ENCODE measurements around the gene TTN.

The TTN gene

DNA sequence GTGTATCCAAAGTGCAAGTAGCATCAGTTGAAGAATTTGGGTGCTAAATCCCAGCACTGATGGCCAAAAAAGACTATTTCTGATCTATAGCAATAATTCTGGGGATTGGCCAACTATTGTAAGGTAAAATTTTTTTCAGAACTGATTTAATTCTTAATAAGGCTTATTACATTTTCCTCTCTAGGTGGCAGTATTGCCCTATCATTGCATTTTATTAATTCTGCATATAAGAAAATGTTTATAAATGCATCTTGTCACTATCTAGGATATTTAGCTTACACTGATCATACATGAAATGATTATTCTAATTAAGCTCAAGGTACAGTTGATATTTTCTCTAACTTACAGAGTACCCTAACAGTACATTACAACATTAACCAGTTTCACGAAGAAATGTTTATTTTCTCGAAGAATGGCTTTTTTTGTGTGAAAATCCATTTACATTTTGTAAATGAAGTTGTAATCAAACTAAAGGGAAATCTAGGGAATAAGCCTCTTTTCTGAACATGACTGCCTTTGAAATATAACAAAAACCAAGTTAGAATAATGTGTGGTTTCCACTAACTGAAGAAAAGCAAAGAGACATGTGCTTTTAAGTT lies 11.0 kb downstream of the TTN start:
- DNase-seq (ENCODE audit: low read depth, low spot score) = peak; percentile 6
- no peaks in the 10 kb centered on the region for H3K36me3 ChIP-seq (ENCODE audit: insufficient read depth, insufficient read length, low read length)
- TF ChIP-seq SUZ12 (IDR thresholded peaks at IDR 0.05; ENCODE audit: extremely low read depth, insufficient read depth, insufficient read length) = no peak
- TF ChIP-seq ZNF274 (IDR thresholded peaks at IDR 0.05; ENCODE audit: low read depth, low read length) = no peak
- TF ChIP-seq YY1 (IDR thresholded peaks at IDR 0.05; ENCODE audit: insufficient read depth, insufficient read length) = no peak
- no peaks in the 10 kb centered on the region for H3K27me3 ChIP-seq (ENCODE audit: insufficient read depth, insufficient read length)
- no peak overlapping the region for H3K9ac ChIP-seq (ENCODE audit: insufficient read length, low read depth)
- H3K9me3 ChIP-seq (ENCODE audit: insufficient read depth, low read length) = no peaks in the 10 kb centered on the region
- H3K4me3 ChIP-seq (ENCODE audit: insufficient read length, low read depth) = no peak overlapping the region
- H3K4me1 ChIP-seq (ENCODE audit: insufficient read depth, insufficient read length) = no peaks in the 10 kb centered on the region

DNA sequence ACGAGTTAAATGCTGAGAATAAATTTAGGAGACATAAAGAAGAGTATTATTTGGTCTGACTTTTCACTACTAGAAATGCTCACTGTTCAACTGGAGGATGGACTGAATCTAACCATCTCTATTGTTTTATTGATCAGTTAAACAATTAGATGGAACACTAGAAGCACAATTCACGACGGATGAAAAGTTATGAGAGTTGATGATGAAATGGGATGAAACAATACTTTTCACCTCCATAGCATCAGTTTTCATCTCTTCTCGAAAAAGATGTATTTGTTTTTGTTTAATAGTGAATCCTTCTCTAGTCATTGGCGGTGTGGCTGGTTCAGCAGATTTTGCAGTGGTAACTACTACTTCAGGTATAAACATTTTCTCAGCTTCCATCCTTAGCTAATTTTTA lies 19.3 kb downstream of the TTN start:
- Histone ChIP-seq H3K27me3 (ENCODE audit: insufficient read depth, insufficient read length) (no peaks in the 10 kb centered on the region), H3K4me3 (ENCODE audit: insufficient read length, low read depth) (no peak overlapping the region), H3K9ac (ENCODE audit: insufficient read length, low read depth) (no peak overlapping the region), H3K36me3 (ENCODE audit: insufficient read depth, insufficient read length, low read length) (no peaks in the 10 kb centered on the region), H3K9me3 (ENCODE audit: insufficient read depth, low read length) (no peaks in the 10 kb centered on the region), H3K4me1 (ENCODE audit: insufficient read depth, insufficient read length) (no peaks in the 10 kb centered on the region)
- TF ChIP-seq SUZ12 (IDR thresholded peaks at IDR 0.05; ENCODE audit: extremely low read depth, insufficient read depth, insufficient read length) (no peak), YY1 (IDR thresholded peaks at IDR 0.05; ENCODE audit: insufficient read depth, insufficient read length) (no peak), ZNF274 (IDR thresholded peaks at IDR 0.05; ENCODE audit: low read depth, low read length) (no peak)
- DNase-seq (ENCODE audit: low read depth, low spot score) = no peak

DNA sequence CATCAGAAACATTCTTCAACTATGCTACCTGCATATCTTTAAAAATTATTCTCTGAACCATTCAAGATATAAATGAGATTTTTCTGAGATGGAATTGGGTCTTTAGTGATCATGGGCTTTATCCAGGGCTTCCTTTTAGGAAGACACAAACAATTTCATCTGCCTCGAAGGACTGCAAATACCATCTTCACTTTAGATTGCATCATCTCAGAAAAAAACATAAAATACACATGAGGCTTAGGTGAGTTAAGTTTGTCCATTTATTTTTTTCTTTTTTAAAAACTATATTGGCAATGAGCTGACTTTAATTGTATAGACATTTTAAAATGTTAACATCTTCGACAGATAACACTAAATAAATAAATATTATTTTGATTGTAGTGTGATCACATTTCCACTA lies 20.1 kb downstream of the TTN start:
- H3K9ac ChIP-seq (ENCODE audit: insufficient read length, low read depth) = no peak overlapping the region
- TF ChIP-seq SUZ12 (IDR thresholded peaks at IDR 0.05; ENCODE audit: extremely low read depth, insufficient read depth, insufficient read length) (no peak), ZNF274 (IDR thresholded peaks at IDR 0.05; ENCODE audit: low read depth, low read length) (no peak), YY1 (IDR thresholded peaks at IDR 0.05; ENCODE audit: insufficient read depth, insufficient read length) (no peak)
- no peak for DNase-seq (ENCODE audit: low read depth, low spot score)
- no peaks in the 10 kb centered on the region for H3K27me3 ChIP-seq (ENCODE audit: insufficient read depth, insufficient read length)
- no peaks in the 10 kb centered on the region for H3K36me3 ChIP-seq (ENCODE audit: insufficient read depth, insufficient read length, low read length)
- no peaks in the 10 kb centered on the region for H3K4me1 ChIP-seq (ENCODE audit: insufficient read depth, insufficient read length)
- no peak overlapping the region for H3K4me3 ChIP-seq (ENCODE audit: insufficient read length, low read depth)
- H3K9me3 ChIP-seq (ENCODE audit: insufficient read depth, low read length) = no peaks in the 10 kb centered on the region

DNA sequence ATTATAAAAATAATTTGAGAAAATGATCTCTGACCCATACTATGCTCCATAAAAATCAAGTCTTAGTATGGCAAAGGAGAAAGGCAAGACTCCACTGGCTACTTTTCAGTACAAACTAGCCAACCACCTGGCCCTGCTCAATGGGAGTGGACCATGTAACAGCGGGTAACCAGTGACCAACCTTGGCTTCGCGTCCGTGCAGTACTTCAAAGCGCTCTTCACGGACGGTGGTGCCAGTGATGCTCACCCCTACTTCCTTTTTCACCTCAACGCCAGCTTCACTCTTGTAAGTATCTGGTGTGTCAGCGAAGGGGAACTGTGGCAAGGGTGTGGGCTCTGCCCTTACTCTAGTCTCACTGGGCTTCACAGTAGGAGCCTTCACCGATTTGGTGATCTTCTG lies 23.3 kb downstream of the TTN start:
- no peaks in the 10 kb centered on the region for H3K36me3 ChIP-seq (ENCODE audit: insufficient read depth, insufficient read length, low read length)
- H3K4me1 ChIP-seq (ENCODE audit: insufficient read depth, insufficient read length) = no peaks in the 10 kb centered on the region
- TF ChIP-seq ZNF274 (IDR thresholded peaks at IDR 0.05; ENCODE audit: low read depth, low read length) = no peak
- TF ChIP-seq YY1 (IDR thresholded peaks at IDR 0.05; ENCODE audit: insufficient read depth, insufficient read length) = no peak
- no peak for TF ChIP-seq SUZ12 (IDR thresholded peaks at IDR 0.05; ENCODE audit: extremely low read depth, insufficient read depth, insufficient read length)
- no peak overlapping the region for H3K9ac ChIP-seq (ENCODE audit: insufficient read length, low read depth)
- no peaks in the 10 kb centered on the region for H3K27me3 ChIP-seq (ENCODE audit: insufficient read depth, insufficient read length)
- H3K4me3 ChIP-seq (ENCODE audit: insufficient read length, low read depth) = no peak overlapping the region
- no peaks in the 10 kb centered on the region for H3K9me3 ChIP-seq (ENCODE audit: insufficient read depth, low read length)
- no peak for DNase-seq (ENCODE audit: low read depth, low spot score)

DNA sequence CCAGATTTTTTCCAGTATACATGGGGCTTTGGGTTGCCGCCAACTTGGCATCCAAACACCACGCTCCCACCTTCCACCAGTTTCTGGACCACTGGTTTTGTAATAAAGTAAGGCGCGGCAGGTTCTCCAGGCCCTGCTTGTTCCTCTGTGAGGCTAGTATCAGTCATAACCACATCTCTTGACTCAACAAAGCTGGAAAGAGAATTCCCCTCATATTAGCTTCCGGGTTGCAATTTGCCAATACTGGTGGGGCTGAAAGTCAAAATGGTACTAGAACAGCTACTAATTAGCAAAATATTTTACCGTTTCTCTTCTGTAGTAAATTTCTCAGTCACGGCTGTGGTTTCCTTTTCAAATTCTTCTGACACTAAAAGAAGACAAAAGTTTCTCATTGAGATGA lies 25.0 kb downstream of the TTN start:
- Histone ChIP-seq H3K4me3 (ENCODE audit: insufficient read length, low read depth) (no peak overlapping the region), H3K4me1 (ENCODE audit: insufficient read depth, insufficient read length) (no peaks in the 10 kb centered on the region), H3K36me3 (ENCODE audit: insufficient read depth, insufficient read length, low read length) (no peaks in the 10 kb centered on the region), H3K9me3 (ENCODE audit: insufficient read depth, low read length) (no peaks in the 10 kb centered on the region), H3K27me3 (ENCODE audit: insufficient read depth, insufficient read length) (no peaks in the 10 kb centered on the region), H3K9ac (ENCODE audit: insufficient read length, low read depth) (no peak overlapping the region)
- DNase-seq (ENCODE audit: low read depth, low spot score) = no peak
- TF ChIP-seq SUZ12 (IDR thresholded peaks at IDR 0.05; ENCODE audit: extremely low read depth, insufficient read depth, insufficient read length) (no peak), ZNF274 (IDR thresholded peaks at IDR 0.05; ENCODE audit: low read depth, low read length) (no peak), YY1 (IDR thresholded peaks at IDR 0.05; ENCODE audit: insufficient read depth, insufficient read length) (no peak)

DNA sequence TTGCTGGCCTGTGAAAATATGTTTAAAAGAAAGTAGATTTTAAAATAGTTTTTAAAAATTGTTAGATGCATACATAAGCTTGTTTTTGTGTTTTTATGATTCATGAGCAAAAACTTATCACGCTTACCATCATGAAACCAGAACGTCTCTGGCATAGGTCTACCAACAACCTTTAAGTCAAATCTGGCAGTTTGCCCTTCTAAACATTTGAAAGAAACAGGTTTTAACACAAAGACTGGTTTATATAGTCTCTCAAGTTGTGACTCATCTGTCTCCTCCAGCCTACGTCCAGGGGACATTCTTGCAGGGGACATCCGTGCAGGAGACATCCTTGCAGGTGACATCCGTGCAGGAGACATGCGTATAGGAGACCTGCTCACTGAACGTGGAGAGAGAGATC lies 29.6 kb downstream of the TTN start:
- no peak for TF ChIP-seq YY1 (IDR thresholded peaks at IDR 0.05; ENCODE audit: insufficient read depth, insufficient read length)
- TF ChIP-seq ZNF274 (IDR thresholded peaks at IDR 0.05; ENCODE audit: low read depth, low read length) = no peak
- TF ChIP-seq SUZ12 (IDR thresholded peaks at IDR 0.05; ENCODE audit: extremely low read depth, insufficient read depth, insufficient read length) = no peak
- Histone ChIP-seq H3K9ac (ENCODE audit: insufficient read length, low read depth) (no peak overlapping the region), H3K36me3 (ENCODE audit: insufficient read depth, insufficient read length, low read length) (no peaks in the 10 kb centered on the region), H3K9me3 (ENCODE audit: insufficient read depth, low read length) (no peaks in the 10 kb centered on the region), H3K4me3 (ENCODE audit: insufficient read length, low read depth) (no peak overlapping the region), H3K27me3 (ENCODE audit: insufficient read depth, insufficient read length) (no peaks in the 10 kb centered on the region), H3K4me1 (ENCODE audit: insufficient read depth, insufficient read length) (no peaks in the 10 kb centered on the region)
- DNase-seq (ENCODE audit: low read depth, low spot score) = no peak

DNA sequence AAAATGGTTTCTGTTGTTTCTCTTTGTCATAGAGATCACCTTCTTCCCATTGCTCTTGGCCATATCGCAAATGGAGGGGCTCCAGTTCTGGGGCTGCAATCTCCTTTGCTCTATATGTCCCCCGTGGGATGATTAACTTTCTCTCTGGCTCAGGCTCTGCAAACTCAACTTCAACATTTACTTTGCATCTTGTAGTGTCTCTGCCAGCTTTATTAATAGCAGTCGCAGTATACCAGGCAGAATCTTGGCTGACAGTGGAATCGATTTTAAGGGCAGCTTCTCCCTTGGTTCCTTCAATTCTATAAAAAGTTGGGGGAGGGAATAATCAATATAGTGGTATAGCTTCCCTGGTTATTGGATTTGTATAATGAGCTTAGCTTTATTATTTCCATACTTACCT lies 30.5 kb downstream of the TTN start:
- H3K9ac ChIP-seq (ENCODE audit: insufficient read length, low read depth) = no peak overlapping the region
- no peaks in the 10 kb centered on the region for H3K36me3 ChIP-seq (ENCODE audit: insufficient read depth, insufficient read length, low read length)
- DNase-seq (ENCODE audit: low read depth, low spot score) = no peak
- no peak overlapping the region for H3K4me3 ChIP-seq (ENCODE audit: insufficient read length, low read depth)
- H3K27me3 ChIP-seq (ENCODE audit: insufficient read depth, insufficient read length) = no peaks in the 10 kb centered on the region
- TF ChIP-seq YY1 (IDR thresholded peaks at IDR 0.05; ENCODE audit: insufficient read depth, insufficient read length) = no peak
- TF ChIP-seq ZNF274 (IDR thresholded peaks at IDR 0.05; ENCODE audit: low read depth, low read length) = no peak
- TF ChIP-seq SUZ12 (IDR thresholded peaks at IDR 0.05; ENCODE audit: extremely low read depth, insufficient read depth, insufficient read length) = no peak
- H3K9me3 ChIP-seq (ENCODE audit: insufficient read depth, low read length) = no peaks in the 10 kb centered on the region
- no peaks in the 10 kb centered on the region for H3K4me1 ChIP-seq (ENCODE audit: insufficient read depth, insufficient read length)

Measured in NT2/D1 (cell line).